ENCODE results near the gene EDN1.

EDN1 gene

GRCh38 chr6:12289933-12290820 lies at the start of gene EDN1:
Gene EDN1, plus strand, starts transcription at chr6:12290361. Its CDS starts 269 bp downstream, at chr6:12290630.
- H3K4me1 ChIP-seq (ENCODE audit: control insufficient read depth in 1 of 2, insufficient read depth in 2 of 2, low read length in 2 of 2): peaks cover 0 to 6% of the 10 kb centered on the region in 2 donors
- H3K27ac ChIP-seq (ENCODE audit: low read length): peak within 1 kb of the TSS; percentile 85
- no peaks in the 10 kb centered on the region for H3K9me3 ChIP-seq (ENCODE audit: control insufficient read depth in 1 of 2, low read length in 2 of 2)
- no peaks in the 10 kb centered on the region for H3K27me3 ChIP-seq (ENCODE audit: low read depth, low read length)
- no peaks in the 10 kb centered on the region for H3K36me3 ChIP-seq (ENCODE audit: control insufficient read depth in 1 of 2, insufficient read depth in 2 of 2, low read length in 2 of 2)
- peak within 1 kb of the TSS; percentile 69 to 92 for H3K4me3 ChIP-seq (ENCODE audit: low read depth in 1 of 2, low read length in 2 of 2)

DNA sequence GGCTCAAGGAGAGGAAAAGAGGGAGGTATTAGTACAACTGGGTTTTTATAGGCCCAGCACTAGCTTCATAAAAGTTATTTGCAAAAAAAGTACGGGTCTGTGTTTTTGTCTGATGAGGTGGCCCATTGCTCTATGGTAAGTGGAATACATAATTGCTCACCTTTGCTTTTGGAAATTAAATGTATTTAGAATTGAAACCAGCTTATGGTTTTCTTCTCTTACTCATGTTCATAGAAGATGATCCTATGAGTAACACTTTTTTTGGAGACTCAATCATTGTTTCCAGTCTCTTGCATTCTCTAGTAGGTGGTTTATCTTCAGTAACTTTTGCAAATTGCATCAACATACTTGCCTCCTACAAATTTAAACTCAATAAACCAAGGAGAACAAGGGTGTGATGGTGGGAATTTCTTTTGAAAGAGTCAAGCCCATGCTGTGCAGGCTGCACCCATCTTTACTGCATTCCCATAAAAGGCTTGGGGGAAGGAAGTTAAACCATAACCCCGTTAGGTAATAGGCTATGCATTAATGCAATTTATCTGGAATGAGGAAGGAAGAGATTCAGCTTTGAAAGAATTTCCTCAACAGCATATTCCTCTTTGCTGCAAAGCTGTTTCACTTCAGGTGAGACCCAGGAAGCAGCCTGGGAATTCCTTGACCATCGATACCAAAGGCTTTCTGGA lies 48.5 kb upstream of the EDN1 start:
- no peaks in the 10 kb centered on the region for H3K36me3 ChIP-seq (ENCODE audit: control insufficient read depth in 1 of 2, insufficient read depth in 2 of 2, low read length in 2 of 2)
- no peak overlapping the region for H3K4me3 ChIP-seq (ENCODE audit: low read depth in 1 of 2, low read length in 2 of 2)
- H3K27ac ChIP-seq (ENCODE audit: low read length): no peak overlapping the region
- no peaks in the 10 kb centered on the region for H3K4me1 ChIP-seq (ENCODE audit: control insufficient read depth in 1 of 2, insufficient read depth in 2 of 2, low read length in 2 of 2)
- H3K9me3 ChIP-seq (ENCODE audit: control insufficient read depth in 1 of 2, low read length in 2 of 2): no peaks in the 10 kb centered on the region
- no peaks in the 10 kb centered on the region for H3K27me3 ChIP-seq (ENCODE audit: low read depth, low read length)

DNA sequence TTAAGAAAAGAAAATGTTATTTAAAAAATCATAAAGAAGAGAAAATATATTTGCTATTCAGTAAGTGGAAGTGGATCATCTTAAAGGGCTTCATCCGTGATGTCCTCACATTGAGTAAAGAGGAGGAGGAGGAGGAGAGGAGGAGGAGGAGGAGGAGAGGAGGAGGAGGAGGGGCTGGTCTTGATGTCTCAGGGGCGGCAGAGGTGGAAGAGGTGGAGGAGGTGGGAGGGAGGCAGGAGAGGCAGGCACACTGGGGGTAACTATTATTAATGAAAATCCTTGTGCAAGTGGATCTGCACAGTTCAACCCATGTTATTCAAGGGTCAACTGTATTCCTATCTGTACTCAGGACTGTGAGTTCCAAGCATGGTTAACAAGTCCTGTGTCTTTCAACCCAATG lies 47.0 kb upstream of the EDN1 start:
- Histone ChIP-seq H3K4me3 (ENCODE audit: low read depth in 1 of 2, low read length in 2 of 2) (no peak overlapping the region), H3K36me3 (ENCODE audit: control insufficient read depth in 1 of 2, insufficient read depth in 2 of 2, low read length in 2 of 2) (no peaks in the 10 kb centered on the region), H3K4me1 (ENCODE audit: control insufficient read depth in 1 of 2, insufficient read depth in 2 of 2, low read length in 2 of 2) (no peaks in the 10 kb centered on the region), H3K9me3 (ENCODE audit: control insufficient read depth in 1 of 2, low read length in 2 of 2) (no peaks in the 10 kb centered on the region), H3K27ac (ENCODE audit: low read length) (no peak overlapping the region), H3K27me3 (ENCODE audit: low read depth, low read length) (no peaks in the 10 kb centered on the region)

GRCh38 chr6:12245360-12245759 lies 44.8 kb upstream of the EDN1 start:
- Histone ChIP-seq H3K9me3 (ENCODE audit: control insufficient read depth in 1 of 2, low read length in 2 of 2) (no peaks in the 10 kb centered on the region), H3K27ac (ENCODE audit: low read length) (no peak overlapping the region)

GRCh38 chr6:12245763-12246718 lies 44.1 kb upstream of the EDN1 start:
- Histone ChIP-seq H3K4me3 (ENCODE audit: low read depth in 1 of 2, low read length in 2 of 2) (no peak overlapping the region), H3K27me3 (ENCODE audit: low read depth, low read length) (no peaks in the 10 kb centered on the region), H3K27ac (ENCODE audit: low read length) (no peak overlapping the region), H3K9me3 (ENCODE audit: control insufficient read depth in 1 of 2, low read length in 2 of 2) (no peaks in the 10 kb centered on the region), H3K4me1 (ENCODE audit: control insufficient read depth in 1 of 2, insufficient read depth in 2 of 2, low read length in 2 of 2) (no peaks in the 10 kb centered on the region), H3K36me3 (ENCODE audit: control insufficient read depth in 1 of 2, insufficient read depth in 2 of 2, low read length in 2 of 2) (no peaks in the 10 kb centered on the region)

More at GRCh38 chr6:12245360-12245759, 44.8 kb upstream of the EDN1 start:
- Histone ChIP-seq H3K36me3 (ENCODE audit: control insufficient read depth in 1 of 2, insufficient read depth in 2 of 2, low read length in 2 of 2) (no peaks in the 10 kb centered on the region), H3K27me3 (ENCODE audit: low read depth, low read length) (no peaks in the 10 kb centered on the region), H3K4me1 (ENCODE audit: control insufficient read depth in 1 of 2, insufficient read depth in 2 of 2, low read length in 2 of 2) (no peaks in the 10 kb centered on the region), H3K4me3 (ENCODE audit: low read depth in 1 of 2, low read length in 2 of 2) (no peak overlapping the region)

- Histone ChIP-seq H3K27ac (ENCODE audit: low read length) (no peak overlapping the region), H3K27me3 (ENCODE audit: low read depth, low read length) (no peaks in the 10 kb centered on the region)
Observed at GRCh38 chr6:12246900-12247299, 43.3 kb upstream of the EDN1 start.

GRCh38 chr6:12249541-12250382 lies 40.4 kb upstream of the EDN1 start:
- H3K27ac ChIP-seq (ENCODE audit: low read length): no peak overlapping the region
- H3K36me3 ChIP-seq (ENCODE audit: control insufficient read depth in 1 of 2, insufficient read depth in 2 of 2, low read length in 2 of 2): no peaks in the 10 kb centered on the region
- no peaks in the 10 kb centered on the region for H3K9me3 ChIP-seq (ENCODE audit: control insufficient read depth in 1 of 2, low read length in 2 of 2)
- no peaks in the 10 kb centered on the region for H3K4me1 ChIP-seq (ENCODE audit: control insufficient read depth in 1 of 2, insufficient read depth in 2 of 2, low read length in 2 of 2)
- H3K27me3 ChIP-seq (ENCODE audit: low read depth, low read length): no peaks in the 10 kb centered on the region
- no peak overlapping the region for H3K4me3 ChIP-seq (ENCODE audit: low read depth in 1 of 2, low read length in 2 of 2)

More at GRCh38 chr6:12246900-12247299, 43.3 kb upstream of the EDN1 start:
- H3K4me3 ChIP-seq (ENCODE audit: low read depth in 1 of 2, low read length in 2 of 2): no peak overlapping the region
- H3K4me1 ChIP-seq (ENCODE audit: control insufficient read depth in 1 of 2, insufficient read depth in 2 of 2, low read length in 2 of 2): no peaks in the 10 kb centered on the region
- H3K36me3 ChIP-seq (ENCODE audit: control insufficient read depth in 1 of 2, insufficient read depth in 2 of 2, low read length in 2 of 2): no peaks in the 10 kb centered on the region
- H3K9me3 ChIP-seq (ENCODE audit: control insufficient read depth in 1 of 2, low read length in 2 of 2): no peaks in the 10 kb centered on the region

DNA sequence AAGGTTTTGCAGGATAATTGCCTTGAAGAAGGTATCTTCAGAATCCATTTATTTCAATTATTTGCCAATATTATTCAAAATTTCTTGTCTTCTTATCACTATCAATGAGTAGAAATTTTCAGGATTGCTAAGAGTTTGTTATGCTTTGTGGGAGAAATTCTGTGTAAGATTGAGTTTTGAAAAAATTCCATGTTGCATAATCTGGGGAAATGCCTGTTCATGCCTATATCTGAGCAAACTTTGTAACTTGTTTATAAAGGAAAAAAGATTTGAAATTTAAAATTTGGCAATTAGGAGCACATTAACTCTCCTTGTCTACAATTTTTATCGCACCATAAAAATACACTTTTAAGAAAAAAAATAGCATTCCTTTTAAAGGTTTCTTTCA lies 39.8 kb upstream of the EDN1 start:
- Histone ChIP-seq H3K4me3 (ENCODE audit: low read depth in 1 of 2, low read length in 2 of 2) (no peak overlapping the region), H3K27me3 (ENCODE audit: low read depth, low read length) (no peaks in the 10 kb centered on the region), H3K4me1 (ENCODE audit: control insufficient read depth in 1 of 2, insufficient read depth in 2 of 2, low read length in 2 of 2) (no peaks in the 10 kb centered on the region), H3K9me3 (ENCODE audit: control insufficient read depth in 1 of 2, low read length in 2 of 2) (no peaks in the 10 kb centered on the region), H3K27ac (ENCODE audit: low read length) (no peak overlapping the region), H3K36me3 (ENCODE audit: control insufficient read depth in 1 of 2, insufficient read depth in 2 of 2, low read length in 2 of 2) (no peaks in the 10 kb centered on the region)

- no peak overlapping the region for H3K27ac ChIP-seq (ENCODE audit: low read length)
- H3K4me1 ChIP-seq (ENCODE audit: control insufficient read depth in 1 of 2, insufficient read depth in 2 of 2, low read length in 2 of 2): no peaks in the 10 kb centered on the region
- no peaks in the 10 kb centered on the region for H3K27me3 ChIP-seq (ENCODE audit: low read depth, low read length)
- no peak overlapping the region for H3K4me3 ChIP-seq (ENCODE audit: low read depth in 1 of 2, low read length in 2 of 2)
- no peaks in the 10 kb centered on the region for H3K36me3 ChIP-seq (ENCODE audit: control insufficient read depth in 1 of 2, insufficient read depth in 2 of 2, low read length in 2 of 2)
- H3K9me3 ChIP-seq (ENCODE audit: control insufficient read depth in 1 of 2, low read length in 2 of 2): no peaks in the 10 kb centered on the region
Observed at GRCh38 chr6:12254210-12254609, 36.0 kb upstream of the EDN1 start.

- no peak overlapping the region for H3K4me3 ChIP-seq (ENCODE audit: low read depth in 1 of 2, low read length in 2 of 2)
- no peaks in the 10 kb centered on the region for H3K36me3 ChIP-seq (ENCODE audit: control insufficient read depth in 1 of 2, insufficient read depth in 2 of 2, low read length in 2 of 2)
- H3K4me1 ChIP-seq (ENCODE audit: control insufficient read depth in 1 of 2, insufficient read depth in 2 of 2, low read length in 2 of 2): no peaks in the 10 kb centered on the region
- H3K27ac ChIP-seq (ENCODE audit: low read length): no peak overlapping the region
- no peaks in the 10 kb centered on the region for H3K9me3 ChIP-seq (ENCODE audit: control insufficient read depth in 1 of 2, low read length in 2 of 2)
- H3K27me3 ChIP-seq (ENCODE audit: low read depth, low read length): no peaks in the 10 kb centered on the region
Observed at GRCh38 chr6:12258191-12258590, 32.0 kb upstream of the EDN1 start.
